Ovary (tissue), 9 donors: Measurements from ENCODE around the gene RIOK2. TPM values are rescaled to one million over a fixed set of nuclear protein-coding genes. Genes with fewer than 3 reads are reported as not detected.

Source experiments
- DNase-seq, 5 donors: peaks; one replicate each; pipeline ENCODE4 v3.0.0-alpha.2; 2019 to 2020
- H3K27ac ChIP-seq, 2 donors: fragments of 200-600 bp; one replicate each; pipeline versions ENCODE4 v1.5.1 to v1.8.0; 2019 to 2022
- H3K27me3 ChIP-seq: fragments of 200-600 bp; one replicate; pipeline ENCODE4 v1.8.0; 2022
- H3K36me3 ChIP-seq: fragments of 200-600 bp; sonication (generic); one replicate; pipeline ENCODE4 v1.5.1; 2019
- H3K4me1 ChIP-seq: one replicate; pipeline ENCODE4 v1.8.1; 2013; ENCODE audit warnings: mild to moderate bottlenecking, moderate library complexity; ENCODE audit not compliant: insufficient read depth
- H3K4me3 ChIP-seq: fragments of 200-600 bp; sonication (generic); one replicate; pipeline ENCODE4 v1.5.1; 2017
- H3K9me3 ChIP-seq, 2 donors: fragments of 200-600 bp in 1 of 2; sonication (generic) in 1 of 2; one replicate each; pipeline versions ENCODE4 v1.5.1 to v1.8.1; 2013 to 2019; ENCODE audit warnings: mild to moderate bottlenecking in 1 of 2, moderate library complexity in 1 of 2
- EP300 ChIP-seq: sonication (generic); formaldehyde crosslinking; IDR thresholded peaks from one replicate; pipeline ENCODE4 v1.6.1; 2017; ENCODE audit warnings: antibody characterized with exemption
- POLR2A ChIP-seq: fragments of 450-650 bp; IDR thresholded peaks from one replicate; pipeline ENCODE4 v1.6.1; 2017; ENCODE audit warnings: antibody characterized with exemption, mild to moderate bottlenecking, moderate library complexity
- WGBS, 3 donors: extraction: QIAGEN DNeasy Blood & Tissue Kit in 1 of 3; methylation state at CpG; one replicate each; pipeline versions ENCODE4 v1.1.5 to v1.1.7; 2013 to 2017; 5-methylcytosine and 5-hydroxymethylcytosine counted together
- intact Hi-C, 4 donors: fragments of 100-400 bp; cut with DNase I; formaldehyde crosslinking; loops; one replicate each; pipeline versions ENCODE4 v1.11.0 to v1.15.1; 2022 to 2023
- polyA plus RNA-seq, 2 donors: library from polyadenylated mRNA; stranded (reverse); fragments of 200-250 nt in 1 of 2; fragments of 350-450 nt in 1 of 2; fragmentation: Illumina TruSeq in 1 of 2; extraction: RNeasy Lipid Tissue Mini Kit (QIAGEN cat#74804) in 1 of 2; gene quantifications; one replicate each; pipeline ENCODE4 v1.2.3, GENCODE V29; 2013 to 2014
- total RNA-seq, 7 donors: library from RNA; depleted of rRNA in 2 of 7; stranded (reverse); fragments of >200 nt in 2 of 7; fragmentation: NEBNext Ultra II Directional in 3 of 7; extraction: Animal tissue kit (Norgen Biotek cat#: 25700) in 3 of 7; gene quantifications; one replicate each; pipeline versions ENCODE4 v1.1.0 to v1.2.4, GENCODE V29; 2016 to 2023
- TF ChIP-seq, protein P1 (sequence below), 3 donors: fragments of 450-650 bp in 2 of 3; fragments of 200-600 bp in 1 of 3; IDR thresholded peaks; one replicate each; pipeline versions ENCODE4 v1.5.1 to v1.8.0; 2016 to 2022; ENCODE audit warnings: antibody characterized with exemption in 3 of 3, mild to moderate bottlenecking in 1 of 3
- donor health status: DM: no; HTN: no; CAD: no; lungs with moderate emphysema.
- donor health status: DM: no; HTN: no; CAD: no.
- donor health status: Bipolar disorder and iron deficiency.
- donor health status: DM: yes; HTN: yes; CAD: no.
- donor health status: DM: no; HTN: no; CAD: no.
- donor health status: DM: yes; HTN: yes; CAD: no.

RIOK2 gene
- total and polyA plus RNA-seq, 9 donors: 10.9 to 32.1 (median 19.3) TPM

DNA sequence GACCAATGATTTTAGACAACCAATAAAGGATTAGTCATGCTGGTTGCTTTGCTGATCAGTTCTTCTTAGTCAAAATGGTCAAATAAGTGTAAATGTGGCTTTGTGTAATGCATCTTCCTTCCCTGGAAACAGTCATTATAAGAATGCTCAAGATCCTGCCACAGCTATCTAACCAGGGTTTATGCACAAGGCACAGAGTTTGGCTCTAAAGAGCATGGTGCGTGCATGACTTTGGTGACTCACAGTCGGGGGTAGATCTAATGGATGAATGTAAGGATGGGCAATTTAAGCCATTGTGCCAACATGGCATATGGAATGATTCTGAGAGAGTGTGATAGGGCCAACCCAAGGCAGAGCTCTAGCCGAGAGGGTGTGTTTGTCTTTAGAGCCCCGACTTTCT, 47.2 kb downstream of the RIOK2 start:
- TF ChIP-seq POLR2A (no peak), EP300 (no peak)
- TF ChIP-seq, protein P1, sequence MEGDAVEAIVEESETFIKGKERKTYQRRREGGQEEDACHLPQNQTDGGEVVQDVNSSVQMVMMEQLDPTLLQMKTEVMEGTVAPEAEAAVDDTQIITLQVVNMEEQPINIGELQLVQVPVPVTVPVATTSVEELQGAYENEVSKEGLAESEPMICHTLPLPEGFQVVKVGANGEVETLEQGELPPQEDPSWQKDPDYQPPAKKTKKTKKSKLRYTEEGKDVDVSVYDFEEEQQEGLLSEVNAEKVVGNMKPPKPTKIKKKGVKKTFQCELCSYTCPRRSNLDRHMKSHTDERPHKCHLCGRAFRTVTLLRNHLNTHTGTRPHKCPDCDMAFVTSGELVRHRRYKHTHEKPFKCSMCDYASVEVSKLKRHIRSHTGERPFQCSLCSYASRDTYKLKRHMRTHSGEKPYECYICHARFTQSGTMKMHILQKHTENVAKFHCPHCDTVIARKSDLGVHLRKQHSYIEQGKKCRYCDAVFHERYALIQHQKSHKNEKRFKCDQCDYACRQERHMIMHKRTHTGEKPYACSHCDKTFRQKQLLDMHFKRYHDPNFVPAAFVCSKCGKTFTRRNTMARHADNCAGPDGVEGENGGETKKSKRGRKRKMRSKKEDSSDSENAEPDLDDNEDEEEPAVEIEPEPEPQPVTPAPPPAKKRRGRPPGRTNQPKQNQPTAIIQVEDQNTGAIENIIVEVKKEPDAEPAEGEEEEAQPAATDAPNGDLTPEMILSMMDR (IDR thresholded peaks at IDR 0.05): no peak
- Histone ChIP-seq H3K4me1 (no peaks in the 10 kb centered on the region), H3K27ac (no peak overlapping the region), H3K9me3 (no peaks in the 10 kb centered on the region), H3K36me3 (no peaks in the 10 kb centered on the region), H3K4me3 (no peak overlapping the region), H3K27me3 (no peaks in the 10 kb centered on the region)
- no peak for DNase-seq
- 77 to 86% (median 83%) methylated on average over 4 of the region's 4 CpGs for WGBS, 3 donors
- intact Hi-C loops: no loop called here

- Histone ChIP-seq H3K4me1 (no peaks in the 10 kb centered on the region), H3K9me3 (no peaks in the 10 kb centered on the region), H3K4me3 (no peak overlapping the region), H3K27ac (no peak overlapping the region), H3K27me3 (no peaks in the 10 kb centered on the region), H3K36me3 (no peaks in the 10 kb centered on the region)
- WGBS, 3 donors: 72 to 81% (median 79%) methylated on average over 3 of the region's 3 CpGs
- DNase-seq: no peak
- TF ChIP-seq, protein P1 (IDR thresholded peaks at IDR 0.05): no peak
- no peak for TF ChIP-seq EP300
- TF ChIP-seq POLR2A: no peak
- intact Hi-C loops: no loop called here
Observed at GRCh38 chr5:97134634-97135033, 48.4 kb downstream of the RIOK2 start.

DNA sequence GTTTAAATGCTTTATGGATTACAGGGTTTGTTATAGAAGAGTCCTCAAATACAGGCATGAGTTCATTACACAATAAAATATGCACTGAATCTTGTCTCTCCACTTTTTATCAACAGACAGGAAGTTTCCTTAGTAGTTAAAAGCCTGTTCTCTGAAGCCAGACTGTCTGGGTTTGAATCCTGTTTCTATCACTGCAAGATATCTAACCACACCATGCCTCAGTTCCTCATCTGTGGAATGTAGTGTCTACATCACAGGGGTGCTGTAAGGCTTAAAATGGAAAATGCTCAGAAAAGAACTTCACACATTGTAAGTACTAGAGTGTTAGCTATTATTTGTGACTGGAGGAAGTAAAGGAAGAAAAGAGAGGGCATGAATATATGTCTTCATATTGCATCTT, 49.9 kb downstream of the RIOK2 start:
- no peak for DNase-seq
- Histone ChIP-seq H3K27me3 (no peaks in the 10 kb centered on the region), H3K27ac (no peak overlapping the region), H3K36me3 (no peaks in the 10 kb centered on the region), H3K4me1 (no peaks in the 10 kb centered on the region), H3K9me3 (no peaks in the 10 kb centered on the region), H3K4me3 (no peak overlapping the region)
- TF ChIP-seq POLR2A (no peak), EP300 (no peak)
- TF ChIP-seq, protein P1 (IDR thresholded peaks at IDR 0.05): no peak
- intact Hi-C loops: no loop called here

GRCh38 chr5:97131921-97132320, 51.1 kb downstream of the RIOK2 start:
- intact Hi-C loops: no loop called here
- 40 to 49% (median 47%) methylated on average over 5 of the region's 5 CpGs for WGBS, 3 donors
- TF ChIP-seq POLR2A (no peak), EP300 (no peak)
- TF ChIP-seq, protein P1 (IDR thresholded peaks at IDR 0.05): no peak

More at GRCh38 chr5:97131921-97132320, 51.1 kb downstream of the RIOK2 start:
- Histone ChIP-seq H3K27ac (no peak overlapping the region), H3K4me1 (no peaks in the 10 kb centered on the region), H3K36me3 (no peaks in the 10 kb centered on the region), H3K4me3 (no peak overlapping the region), H3K9me3 (no peaks in the 10 kb centered on the region), H3K27me3 (no peaks in the 10 kb centered on the region)
- no peak for DNase-seq
